HUES48 (cell line): ENCODE measurements around the gene NPAS3.

Experiments used
- H3K27ac ChIP-seq: one replicate; pipeline ENCODE4 v1.7.0; 2013; ENCODE audit warnings: low read depth, low read length, inconsistent platforms
- H3K27me3 ChIP-seq: 2 replicates; pipeline ENCODE4 v1.6.1; 2013; ENCODE audit warnings: mild to moderate bottlenecking, low read length; ENCODE audit not compliant: control insufficient read depth, insufficient read depth
- H3K36me3 ChIP-seq: 2 replicates; pipeline ENCODE4 v1.6.1; 2013; ENCODE audit warnings: low read length; ENCODE audit not compliant: control insufficient read depth, insufficient read depth
- H3K4me1 ChIP-seq: 2 replicates; pipeline ENCODE4 v1.6.1; 2013; ENCODE audit warnings: mild to moderate bottlenecking, low read length; ENCODE audit not compliant: control insufficient read depth, insufficient read depth
- H3K4me3 ChIP-seq: 2 replicates; pipeline ENCODE4 v1.5.1; 2013; ENCODE audit warnings: mild to moderate bottlenecking, low read depth, low read length
- H3K9ac ChIP-seq: 2 replicates; pipeline ENCODE4 v1.6.1; 2013; ENCODE audit warnings: mild to moderate bottlenecking, low read depth, low read length, moderate library complexity
- H3K9me3 ChIP-seq: 2 replicates; pipeline ENCODE4 v1.6.1; 2013; ENCODE audit warnings: low read length; ENCODE audit not compliant: control insufficient read depth, insufficient read depth

The NPAS3 gene

GRCh38 chr14:33254342-33254741 lies 315.7 kb downstream of the NPAS3 start:
- Histone ChIP-seq H3K4me3 (no peak overlapping the region), H3K9me3 (no peaks in the 10 kb centered on the region), H3K27ac (no peak overlapping the region), H3K36me3 (no peaks in the 10 kb centered on the region), H3K9ac (no peak overlapping the region), H3K4me1 (peaks cover 13% of the 10 kb centered on the region), H3K27me3 (no peaks in the 10 kb centered on the region)

DNA sequence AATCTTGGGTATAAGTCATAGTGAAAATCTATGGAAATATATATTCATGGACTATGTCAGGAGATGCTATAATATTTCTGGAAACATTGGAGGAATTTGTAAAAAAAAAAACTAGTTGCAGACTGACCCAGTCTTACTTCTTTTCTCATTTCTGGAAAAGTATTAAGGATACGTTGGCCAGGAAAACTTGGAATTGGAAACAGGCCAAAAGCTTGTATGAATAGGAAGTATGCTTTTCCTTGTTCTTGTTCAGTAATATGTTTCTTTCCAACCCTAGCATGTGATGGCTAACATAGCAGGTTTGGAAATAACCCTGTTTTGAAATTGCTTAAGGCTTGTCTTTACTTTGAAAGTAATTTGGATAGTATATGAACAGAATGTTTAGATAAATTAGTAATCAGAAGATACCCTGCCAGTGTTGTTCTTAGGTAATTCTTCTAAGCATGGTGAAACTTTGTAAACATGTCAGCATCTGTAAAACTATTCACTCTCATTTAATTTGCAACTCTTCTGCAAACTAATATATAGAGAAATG lies 316.2 kb downstream of the NPAS3 start:
- H3K27ac ChIP-seq: no peak overlapping the region
- no peak overlapping the region for H3K4me3 ChIP-seq
- H3K9me3 ChIP-seq: no peaks in the 10 kb centered on the region
- no peaks in the 10 kb centered on the region for H3K36me3 ChIP-seq
- no peaks in the 10 kb centered on the region for H3K27me3 ChIP-seq
- H3K4me1 ChIP-seq: peaks cover 7% of the 10 kb centered on the region
- no peak overlapping the region for H3K9ac ChIP-seq

GRCh38 chr14:33257796-33258195 lies 319.1 kb downstream of the NPAS3 start:
- Histone ChIP-seq H3K27ac (no peak overlapping the region), H3K9me3 (no peaks in the 10 kb centered on the region)

GRCh38 chr14:33259764-33260163 lies 321.1 kb downstream of the NPAS3 start:
- no peaks in the 10 kb centered on the region for H3K36me3 ChIP-seq
- H3K4me3 ChIP-seq: no peak overlapping the region
- H3K9me3 ChIP-seq: no peaks in the 10 kb centered on the region
- H3K4me1 ChIP-seq: no peaks in the 10 kb centered on the region
- H3K27me3 ChIP-seq: no peaks in the 10 kb centered on the region
- no peak overlapping the region for H3K9ac ChIP-seq
- H3K27ac ChIP-seq: no peak overlapping the region

More at GRCh38 chr14:33257796-33258195, 319.1 kb downstream of the NPAS3 start:
- H3K9ac ChIP-seq: no peak overlapping the region
- no peaks in the 10 kb centered on the region for H3K36me3 ChIP-seq
- H3K27me3 ChIP-seq: no peaks in the 10 kb centered on the region
- no peak overlapping the region for H3K4me3 ChIP-seq
- H3K4me1 ChIP-seq: no peaks in the 10 kb centered on the region

DNA sequence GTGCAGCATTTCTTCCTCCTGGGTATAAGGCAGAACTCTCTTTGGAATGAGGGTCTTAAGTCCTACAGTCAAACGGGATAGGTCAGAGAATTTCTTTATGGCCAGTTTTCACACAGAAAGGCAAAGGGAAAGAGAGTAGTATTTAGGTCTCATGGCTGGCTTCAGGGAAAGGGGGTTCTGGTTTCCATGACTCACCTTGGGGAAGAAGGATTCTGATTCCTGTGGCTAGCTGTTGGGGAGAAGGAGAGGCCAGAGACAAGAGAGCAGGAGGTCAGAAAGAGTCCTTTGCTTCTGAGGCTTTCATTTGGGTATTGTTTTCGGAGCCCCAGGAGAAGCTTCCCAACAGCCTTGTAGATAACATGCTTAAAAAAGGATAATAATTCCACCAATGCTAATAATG lies 332.5 kb downstream of the NPAS3 start:
- Histone ChIP-seq H3K9ac (no peak overlapping the region), H3K27ac (no peak overlapping the region), H3K27me3 (no peaks in the 10 kb centered on the region), H3K4me3 (no peak overlapping the region), H3K9me3 (no peaks in the 10 kb centered on the region), H3K4me1 (no peaks in the 10 kb centered on the region), H3K36me3 (no peaks in the 10 kb centered on the region)

- Histone ChIP-seq H3K36me3 (no peaks in the 10 kb centered on the region), H3K4me3 (no peak overlapping the region), H3K27me3 (no peaks in the 10 kb centered on the region), H3K4me1 (no peaks in the 10 kb centered on the region), H3K27ac (no peak overlapping the region), H3K9me3 (no peaks in the 10 kb centered on the region), H3K9ac (no peak overlapping the region)
Observed at GRCh38 chr14:33271891-33272290, 333.2 kb downstream of the NPAS3 start.

- Histone ChIP-seq H3K4me1 (no peaks in the 10 kb centered on the region), H3K27ac (no peak overlapping the region), H3K36me3 (no peaks in the 10 kb centered on the region), H3K4me3 (no peak overlapping the region), H3K9ac (no peak overlapping the region), H3K27me3 (no peaks in the 10 kb centered on the region), H3K9me3 (no peaks in the 10 kb centered on the region)
Observed at GRCh38 chr14:33273978-33274377, 335.3 kb downstream of the NPAS3 start.

DNA sequence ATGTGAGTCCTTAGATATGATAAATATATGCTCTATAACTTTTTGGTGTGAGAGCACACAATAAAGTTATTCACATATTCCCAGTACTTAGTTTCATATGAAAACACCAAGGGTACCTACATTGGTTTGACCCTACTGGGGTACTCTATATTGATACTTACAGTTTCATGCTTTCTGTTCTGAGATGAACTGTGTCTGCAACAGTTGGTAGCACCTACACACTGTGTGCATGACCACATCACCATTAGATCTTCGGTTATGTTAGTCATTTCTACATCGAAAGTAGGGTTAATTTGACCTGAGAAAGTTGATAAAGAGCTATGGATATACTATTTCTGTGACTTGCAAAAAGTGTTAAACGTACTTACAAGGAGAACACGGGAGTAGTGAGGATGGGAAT lies 337.2 kb downstream of the NPAS3 start:
- Histone ChIP-seq H3K27me3 (no peaks in the 10 kb centered on the region), H3K4me1 (no peaks in the 10 kb centered on the region), H3K27ac (no peak overlapping the region), H3K36me3 (no peaks in the 10 kb centered on the region), H3K4me3 (no peak overlapping the region), H3K9me3 (no peaks in the 10 kb centered on the region), H3K9ac (no peak overlapping the region)

- H3K27me3 ChIP-seq: no peaks in the 10 kb centered on the region
- H3K9me3 ChIP-seq: no peaks in the 10 kb centered on the region
- no peaks in the 10 kb centered on the region for H3K36me3 ChIP-seq
- H3K4me3 ChIP-seq: no peak overlapping the region
- no peak overlapping the region for H3K27ac ChIP-seq
- no peaks in the 10 kb centered on the region for H3K4me1 ChIP-seq
- H3K9ac ChIP-seq: no peak overlapping the region
Observed at GRCh38 chr14:33279865-33280264, 341.2 kb downstream of the NPAS3 start.

DNA sequence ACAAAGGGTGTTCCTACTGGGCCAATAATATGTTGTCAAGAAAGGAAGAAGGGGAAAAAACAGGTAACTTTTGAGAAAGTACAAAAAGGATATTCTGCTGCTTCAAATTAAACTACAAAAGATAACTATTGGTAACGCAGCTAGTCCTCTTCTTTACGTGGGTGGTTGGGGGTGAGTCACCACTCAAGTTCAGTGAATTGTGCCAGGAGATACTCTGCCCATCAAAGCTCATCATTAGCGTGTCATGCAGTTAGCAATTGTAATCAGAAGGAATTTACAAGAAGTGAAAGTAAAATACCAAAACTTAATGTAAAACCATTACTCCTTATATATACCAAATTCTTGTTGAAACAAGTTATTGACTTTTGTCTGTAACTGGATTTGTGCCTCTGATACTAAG lies 342.0 kb downstream of the NPAS3 start:
- Histone ChIP-seq H3K36me3 (no peaks in the 10 kb centered on the region), H3K9ac (no peak overlapping the region), H3K4me3 (no peak overlapping the region), H3K9me3 (no peaks in the 10 kb centered on the region), H3K27me3 (no peaks in the 10 kb centered on the region), H3K27ac (no peak overlapping the region), H3K4me1 (peaks cover 2% of the 10 kb centered on the region; the same call in 1 of the 2 replicates)

GRCh38 chr14:33282331-33283230 lies 343.9 kb downstream of the NPAS3 start:
- Histone ChIP-seq H3K36me3 (no peaks in the 10 kb centered on the region), H3K9ac (no peak overlapping the region), H3K9me3 (no peaks in the 10 kb centered on the region), H3K27me3 (no peaks in the 10 kb centered on the region), H3K4me1 (peaks cover 7% of the 10 kb centered on the region), H3K4me3 (no peak overlapping the region), H3K27ac (no peak overlapping the region)
